Duodenal mucosa (tissue), 2 donors: ENCODE measurements around the gene ITPRIPL2.

Experiments used
- H3K27ac ChIP-seq: one replicate; pipeline ENCODE4 v1.7.0; 2013; ENCODE audit warnings: low read depth, low read length
- H3K27me3 ChIP-seq, 2 donors: one replicate each; pipeline ENCODE4 v1.7.0; 2013; ENCODE audit warnings: low read length in 2 of 2, control low read depth in 1 of 2; ENCODE audit not compliant: insufficient read depth in 2 of 2, control insufficient read depth in 1 of 2
- H3K36me3 ChIP-seq, 2 donors: one replicate each; pipeline ENCODE4 v1.7.0; 2013; ENCODE audit warnings: low read length in 2 of 2, control low read depth in 1 of 2; ENCODE audit not compliant: insufficient read depth in 2 of 2, control insufficient read depth in 1 of 2
- H3K4me1 ChIP-seq, 2 donors: one replicate each; pipeline ENCODE4 v1.7.0; 2013; ENCODE audit warnings: low read length in 2 of 2, control low read depth in 1 of 2; ENCODE audit not compliant: insufficient read depth in 2 of 2, control insufficient read depth in 1 of 2
- H3K4me3 ChIP-seq, 2 donors: one replicate each; pipeline ENCODE4 v1.7.0; 2013; ENCODE audit warnings: low read length in 2 of 2, low read depth in 1 of 2
- H3K9ac ChIP-seq, 2 donors: one replicate each; pipeline ENCODE4 v1.7.0; 2013; ENCODE audit warnings: low read length in 2 of 2, low read depth in 1 of 2
- H3K9me3 ChIP-seq, 2 donors: one replicate each; pipeline ENCODE4 v1.7.0; 2013; ENCODE audit warnings: low read length in 2 of 2, control low read depth in 1 of 2; ENCODE audit not compliant: control insufficient read depth in 1 of 2

The ITPRIPL2 gene

DNA sequence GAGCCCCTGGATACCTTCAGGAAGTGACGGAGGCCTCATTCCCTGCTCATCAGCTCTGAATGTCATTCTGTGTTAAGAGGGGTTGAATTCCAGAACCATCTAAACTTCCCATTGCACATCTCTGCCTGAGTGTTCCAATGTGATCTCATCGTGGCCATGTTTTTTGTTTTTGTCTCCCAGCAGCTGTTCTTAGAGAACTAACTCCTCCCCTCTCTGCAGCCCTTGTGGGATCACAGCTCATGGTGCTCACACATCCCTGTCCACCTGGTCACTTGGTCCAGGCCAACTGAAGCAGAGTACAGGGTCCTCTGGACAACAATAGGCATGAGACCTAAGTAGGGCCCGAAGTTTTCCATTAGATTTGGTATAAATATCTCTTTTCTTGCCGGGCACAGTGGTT lies 48.3 kb downstream of the ITPRIPL2 start:
- no peaks in the 10 kb centered on the region for H3K36me3 ChIP-seq
- peaks cover 0 to 4% of the 10 kb centered on the region in 2 donors for H3K27me3 ChIP-seq
- peaks cover 3 to 4% of the 10 kb centered on the region in 2 donors for H3K9me3 ChIP-seq
- no peaks in the 10 kb centered on the region for H3K4me1 ChIP-seq
- H3K4me3 ChIP-seq: no peak overlapping the region
- H3K27ac ChIP-seq: no peak overlapping the region
- H3K9ac ChIP-seq: no peak overlapping the region

DNA sequence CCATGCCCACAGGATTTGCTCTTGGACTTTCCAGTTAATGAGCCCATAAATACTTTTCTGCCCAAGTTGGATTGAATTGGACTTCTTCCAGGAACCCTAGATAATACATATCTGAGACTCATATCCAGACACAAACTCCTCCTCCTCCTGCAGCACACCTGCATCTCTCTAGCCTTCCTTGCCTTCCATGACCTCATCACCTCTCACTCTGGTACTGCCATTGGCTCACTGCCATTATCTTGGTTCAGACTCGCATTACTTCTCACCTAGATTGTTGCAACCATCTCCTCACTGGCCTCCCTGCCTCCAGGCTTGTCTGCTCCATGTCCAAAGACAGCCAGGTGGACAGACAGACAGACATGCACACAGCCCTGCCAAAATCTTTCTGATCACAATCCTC lies 49.5 kb downstream of the ITPRIPL2 start:
- Histone ChIP-seq H3K4me3 (no peak overlapping the region), H3K27me3 (peaks cover 0 to 4% of the 10 kb centered on the region in 2 donors), H3K27ac (no peak overlapping the region), H3K9me3 (peaks cover 3 to 4% of the 10 kb centered on the region in 2 donors), H3K36me3 (no peaks in the 10 kb centered on the region), H3K9ac (no peak overlapping the region), H3K4me1 (no peaks in the 10 kb centered on the region)

DNA sequence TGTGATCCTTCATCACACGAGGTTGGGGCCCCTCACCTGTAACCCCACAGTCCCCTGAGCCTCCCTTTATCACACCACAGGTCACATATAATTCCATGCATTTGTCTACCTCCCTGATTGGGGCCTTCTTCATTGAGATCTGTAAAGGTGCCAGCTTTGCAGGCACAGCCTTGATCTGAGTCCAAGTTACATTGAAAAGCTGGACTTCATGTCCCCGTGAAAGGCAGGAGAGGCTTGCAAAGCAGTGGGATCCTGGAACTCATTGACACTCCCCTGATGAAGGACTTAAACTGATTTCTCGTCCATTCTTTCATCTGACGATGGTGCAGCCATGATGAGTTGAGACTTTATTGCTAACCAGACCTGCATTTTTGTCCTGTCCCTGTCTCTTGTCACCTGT lies 50.5 kb downstream of the ITPRIPL2 start:
- Histone ChIP-seq H3K4me1 (no peaks in the 10 kb centered on the region), H3K36me3 (no peaks in the 10 kb centered on the region), H3K27ac (no peak overlapping the region), H3K4me3 (no peak overlapping the region), H3K27me3 (peaks cover 0 to 6% of the 10 kb centered on the region in 2 donors), H3K9me3 (peaks cover 3 to 4% of the 10 kb centered on the region in 2 donors), H3K9ac (no peak overlapping the region)

DNA sequence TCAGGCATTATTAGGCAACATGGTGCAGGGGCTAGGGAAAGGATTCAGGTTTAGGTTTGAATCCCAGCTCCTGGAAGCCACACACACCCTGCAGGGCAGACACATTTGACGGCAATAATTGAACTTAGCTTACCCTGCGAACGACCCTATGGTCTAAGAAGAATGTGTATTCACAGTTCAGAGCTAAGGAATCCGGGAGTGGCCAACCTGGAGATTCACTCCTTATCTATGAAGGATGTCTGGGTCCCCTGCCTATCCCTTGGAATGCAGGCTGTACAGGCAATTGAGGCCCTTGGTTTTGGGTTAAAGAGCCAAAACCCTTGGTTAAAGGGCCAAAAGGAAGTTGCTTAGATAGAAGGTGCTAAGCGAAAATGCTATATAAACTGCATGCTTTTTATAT lies 51.3 kb downstream of the ITPRIPL2 start:
- no peak overlapping the region for H3K27ac ChIP-seq
- H3K9ac ChIP-seq: no peak overlapping the region
- H3K4me3 ChIP-seq: no peak overlapping the region
- peaks cover 0 to 10% of the 10 kb centered on the region in 2 donors for H3K27me3 ChIP-seq
- H3K9me3 ChIP-seq: peaks cover 3 to 4% of the 10 kb centered on the region in 2 donors
- H3K36me3 ChIP-seq: no peaks in the 10 kb centered on the region
- no peaks in the 10 kb centered on the region for H3K4me1 ChIP-seq

DNA sequence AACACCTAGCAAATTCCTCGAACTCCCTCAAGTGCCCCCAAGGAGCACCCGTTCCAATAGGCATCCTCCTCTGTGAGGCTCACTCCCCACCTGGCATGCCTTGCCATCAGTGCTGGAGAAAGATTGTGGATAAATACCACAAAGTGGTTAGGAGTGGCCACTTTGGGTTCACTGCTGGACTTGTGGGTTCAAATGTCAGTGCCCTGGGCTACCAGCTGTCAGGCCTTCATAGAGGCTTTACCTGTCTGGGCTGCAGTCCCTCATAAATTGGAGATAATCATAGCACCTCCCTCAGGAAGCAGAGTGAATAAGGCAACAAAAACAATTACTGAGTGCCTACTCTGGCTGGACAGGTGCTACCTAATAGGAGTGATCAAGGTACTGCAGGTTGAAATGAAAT lies 52.7 kb downstream of the ITPRIPL2 start:
- no peaks in the 10 kb centered on the region for H3K4me1 ChIP-seq
- H3K27me3 ChIP-seq: peaks cover 0 to 10% of the 10 kb centered on the region in 2 donors
- H3K9ac ChIP-seq: no peak overlapping the region
- H3K36me3 ChIP-seq: no peaks in the 10 kb centered on the region
- H3K9me3 ChIP-seq: peaks cover 3 to 4% of the 10 kb centered on the region in 2 donors
- H3K27ac ChIP-seq: no peak overlapping the region
- no peak overlapping the region for H3K4me3 ChIP-seq

DNA sequence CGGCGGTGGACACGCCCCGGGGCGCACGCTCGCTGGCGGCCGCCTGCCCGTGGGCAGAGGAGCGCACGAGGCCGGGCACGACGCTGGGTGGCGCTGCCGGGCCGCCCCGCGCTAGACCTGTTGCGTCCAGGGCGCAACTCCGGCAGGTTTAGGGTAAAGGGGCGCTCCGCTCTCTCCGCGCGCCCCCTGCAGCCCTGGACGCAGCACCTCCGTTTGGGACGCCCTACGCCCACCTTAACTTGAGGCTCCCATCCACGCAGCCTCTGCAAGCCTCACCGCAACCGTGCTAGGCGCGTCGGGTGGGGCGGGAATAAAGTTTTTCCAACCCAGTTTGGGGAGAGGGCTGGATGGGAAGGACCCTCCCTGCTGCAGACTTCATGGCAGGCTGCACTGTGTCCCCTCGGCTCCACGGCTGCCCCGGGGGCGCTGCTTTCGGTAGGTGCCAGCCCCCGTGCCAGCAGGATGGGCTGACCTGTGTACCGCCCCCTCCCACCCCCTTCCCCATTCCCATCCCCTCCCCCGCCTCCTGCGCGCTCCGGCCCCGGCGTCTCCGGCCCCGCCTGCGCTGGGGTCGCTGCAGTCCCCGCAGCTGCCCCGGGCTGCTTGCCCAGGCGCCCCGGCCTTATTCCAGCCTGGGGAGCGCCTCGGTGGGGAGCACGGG lies 54.1 kb downstream of the ITPRIPL2 start, which contains the start of gene SYT17:
SYT17 (plus strand) TSS at position 531 of the 661 bp plus-strand sequence. CDS start 407 bp downstream, outside the sequence.
- Histone ChIP-seq H3K36me3 (no peaks in the 10 kb centered on the region), H3K27me3 (peaks cover 0 to 10% of the 10 kb centered on the region in 2 donors), H3K9ac (peak within 1 kb of the TSS; percentile 38 to 46), H3K9me3 (peaks cover 3 to 4% of the 10 kb centered on the region in 2 donors), H3K4me1 (no peaks in the 10 kb centered on the region), H3K27ac (no peak within 1 kb of the TSS), H3K4me3 (peak within 1 kb of the TSS; percentile 56 to 65)

DNA sequence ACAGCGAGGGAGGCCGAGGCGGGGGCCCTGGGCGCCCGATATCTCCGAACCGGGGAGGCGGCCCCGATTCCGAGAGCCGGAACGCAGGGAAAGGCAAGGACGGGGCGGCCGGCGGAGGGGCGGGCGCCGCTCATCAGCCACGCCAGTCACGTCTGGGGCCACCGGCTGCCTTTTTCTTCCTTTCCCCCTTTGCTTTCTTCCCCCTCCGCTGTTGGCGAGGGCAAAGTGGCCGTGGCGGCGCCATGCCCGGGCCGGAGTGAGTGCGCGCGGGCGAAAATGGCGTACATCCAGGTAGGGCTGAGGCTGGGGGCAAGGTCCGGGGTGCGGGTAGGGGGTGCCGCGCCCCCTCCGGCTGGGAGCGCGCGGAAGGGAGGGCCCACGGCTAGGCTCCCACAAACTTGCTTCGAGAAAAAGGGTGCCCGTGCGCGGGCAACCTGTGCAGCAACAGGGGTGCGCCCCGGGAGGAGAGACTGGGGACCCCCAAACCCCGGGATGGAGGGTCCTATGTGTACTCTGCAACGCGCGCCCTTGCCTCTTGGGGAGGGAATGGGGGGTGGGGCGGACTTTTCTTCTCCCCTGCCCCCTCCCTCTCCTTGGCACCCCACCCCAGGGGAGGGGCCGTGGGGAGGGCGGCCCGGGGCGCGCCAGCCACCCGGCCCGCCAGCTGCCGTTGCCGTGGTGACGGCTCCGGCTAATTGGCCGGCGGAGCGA lies 54.8 kb downstream of the ITPRIPL2 start:
- H3K27ac ChIP-seq: no peak overlapping the region
- H3K36me3 ChIP-seq: no peaks in the 10 kb centered on the region
- H3K4me1 ChIP-seq: no peaks in the 10 kb centered on the region
- no peaks in the 10 kb centered on the region for H3K9me3 ChIP-seq
- peak overlapping the region in 1 of 2 donors; percentile 46 for H3K9ac ChIP-seq
- peak overlapping the region; percentile 56 to 65 for H3K4me3 ChIP-seq
- peaks cover 0 to 10% of the 10 kb centered on the region in 2 donors for H3K27me3 ChIP-seq

DNA sequence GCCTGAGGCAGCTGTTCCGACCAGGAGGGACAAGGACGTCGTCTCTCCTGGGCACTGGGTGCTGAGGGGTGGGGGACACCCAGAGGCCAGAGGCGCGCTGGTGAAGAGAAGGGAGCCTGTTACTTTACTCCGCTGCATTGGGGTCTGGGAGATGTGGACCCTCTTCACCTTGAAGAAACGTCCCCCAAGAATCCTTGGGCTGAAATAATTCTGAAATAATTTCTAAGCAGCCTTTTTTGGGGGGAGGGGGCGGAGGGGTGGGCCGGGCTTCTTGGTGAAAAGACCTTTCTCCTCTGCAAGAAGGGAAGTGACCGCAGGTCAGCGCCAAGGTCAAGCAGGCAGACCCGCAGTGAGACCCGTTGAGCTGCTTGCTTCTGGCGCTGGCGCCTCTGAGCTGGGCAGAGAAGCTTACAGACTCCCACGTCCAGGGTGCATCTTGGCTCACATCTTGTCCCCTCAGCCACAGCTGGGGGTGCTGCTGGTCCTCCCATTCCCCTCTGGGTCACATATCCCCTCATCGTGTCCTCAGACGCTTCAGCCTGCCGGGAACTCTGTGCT lies 55.4 kb downstream of the ITPRIPL2 start:
- no peak overlapping the region for H3K9ac ChIP-seq
- H3K9me3 ChIP-seq: no peaks in the 10 kb centered on the region
- H3K4me3 ChIP-seq: peak overlapping the region; percentile 48 to 56
- H3K36me3 ChIP-seq: no peaks in the 10 kb centered on the region
- H3K27me3 ChIP-seq: peaks cover 0 to 10% of the 10 kb centered on the region in 2 donors
- no peaks in the 10 kb centered on the region for H3K4me1 ChIP-seq
- H3K27ac ChIP-seq: no peak overlapping the region

DNA sequence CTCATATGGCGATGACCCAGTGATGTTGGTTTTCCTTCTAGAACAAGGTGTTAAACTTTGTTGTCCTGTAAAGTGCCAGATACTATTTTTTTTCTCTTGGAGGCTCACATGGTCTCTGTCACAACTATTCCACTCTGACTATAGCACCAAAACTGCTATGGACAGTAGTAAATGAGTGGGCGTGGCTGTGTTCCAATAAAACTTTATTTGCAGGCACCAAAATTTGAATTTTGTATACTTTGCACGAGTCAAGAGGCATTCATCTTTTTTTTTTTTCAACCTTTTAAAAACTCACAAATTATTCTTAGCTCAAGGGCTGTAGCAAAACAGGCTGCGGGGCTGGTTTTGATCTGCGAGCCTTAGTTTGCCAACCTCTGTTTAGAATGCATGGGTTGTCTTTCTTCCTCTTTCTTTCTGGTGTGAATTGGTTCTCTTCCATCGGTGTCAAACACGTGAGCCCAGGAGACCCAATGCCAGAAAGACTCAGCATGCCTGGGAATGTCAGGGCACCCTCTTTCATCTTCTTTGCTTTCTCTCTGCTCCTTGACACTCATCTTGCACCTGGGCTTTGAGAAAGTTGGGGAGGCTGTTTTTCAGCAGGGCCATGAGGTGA lies 56.4 kb downstream of the ITPRIPL2 start:
- Histone ChIP-seq H3K27ac (no peak overlapping the region), H3K9ac (no peak overlapping the region), H3K4me1 (no peaks in the 10 kb centered on the region), H3K4me3 (no peak overlapping the region), H3K27me3 (peaks cover 0 to 6% of the 10 kb centered on the region in 2 donors), H3K9me3 (no peaks in the 10 kb centered on the region), H3K36me3 (no peaks in the 10 kb centered on the region)
